Trophoblast cell (in vitro differentiated cells and primary cell): ENCODE measurements around the gene HMG20B.
A peak's percentile ranks its signal among the peaks of the same experiment; 100 is the strongest.

ENCODE experiments used
- DNase-seq, 2 donors: peaks; one replicate each; pipeline ENCODE4 v3.0.0-alpha.2; 2016
- H2AFZ ChIP-seq: 2 replicates; pipeline ENCODE4 v1.6.1; 2013; ENCODE audit warnings: low read length, moderate library complexity, mild to moderate bottlenecking; ENCODE audit not compliant: insufficient read depth, poor library complexity
- H2AK5ac ChIP-seq: 2 replicates; pipeline ENCODE4 v1.6.1; 2013; ENCODE audit warnings: mild to moderate bottlenecking, low read length
- H2BK120ac ChIP-seq: 2 replicates; pipeline ENCODE4 v1.6.1; 2013; ENCODE audit warnings: low read length, mild to moderate bottlenecking, moderate library complexity; ENCODE audit not compliant: insufficient read depth, poor library complexity
- H2BK12ac ChIP-seq: 2 replicates; pipeline ENCODE4 v1.6.1; 2013; ENCODE audit warnings: mild to moderate bottlenecking, low read length, moderate library complexity
- H2BK5ac ChIP-seq: 2 replicates; pipeline ENCODE4 v1.6.1; 2013; ENCODE audit warnings: low read length, low read depth, moderate library complexity, mild to moderate bottlenecking; ENCODE audit not compliant: poor library complexity
- H3K14ac ChIP-seq: 2 replicates; pipeline ENCODE4 v1.6.1; 2013; ENCODE audit warnings: mild to moderate bottlenecking, low read length
- H3K18ac ChIP-seq: 2 replicates; pipeline ENCODE4 v1.6.1; 2013; ENCODE audit warnings: mild to moderate bottlenecking, low read length
- H3K23ac ChIP-seq: 2 replicates; pipeline ENCODE4 v1.6.1; 2013; ENCODE audit warnings: low read length
- H3K27ac ChIP-seq: 2 replicates; pipeline ENCODE4 v1.5.1; 2013; ENCODE audit warnings: low read depth, mild to moderate bottlenecking, inconsistent platforms, low read length, moderate library complexity
- H3K27me3 ChIP-seq: 2 replicates; pipeline ENCODE4 v1.6.1; 2013; ENCODE audit warnings: inconsistent platforms, mild to moderate bottlenecking, low read length, moderate library complexity; ENCODE audit not compliant: insufficient read depth
- H3K36me3 ChIP-seq, 2 experiments: 1 replicate in 1 of 2; 2 replicates in 1 of 2; pipeline ENCODE4 v1.6.1; 2013; ENCODE audit warnings: low read length in 2 of 2, mild to moderate bottlenecking in 2 of 2, moderate library complexity in 1 of 2; ENCODE audit not compliant: insufficient read depth in 2 of 2, control insufficient read depth in 1 of 2
- H3K4ac ChIP-seq: 2 replicates; pipeline ENCODE4 v1.6.1; 2013; ENCODE audit warnings: low read depth, mild to moderate bottlenecking, low read length, moderate library complexity
- H3K4me1 ChIP-seq, 2 experiments: 1 replicate in 1 of 2; 2 replicates in 1 of 2; pipeline ENCODE4 v1.6.1; 2013; ENCODE audit warnings: low read length in 2 of 2, mild to moderate bottlenecking in 2 of 2, moderate library complexity in 1 of 2; ENCODE audit not compliant: insufficient read depth in 2 of 2, control insufficient read depth in 1 of 2
- H3K4me2 ChIP-seq: 2 replicates; pipeline ENCODE4 v1.6.1; 2013; ENCODE audit warnings: inconsistent platforms, mild to moderate bottlenecking, low read length, moderate library complexity
- H3K4me3 ChIP-seq: 2 replicates; pipeline ENCODE4 v1.5.1; 2013; ENCODE audit warnings: mild to moderate bottlenecking, low read depth, low read length, inconsistent platforms
- H3K79me1 ChIP-seq: one replicate; pipeline ENCODE4 v1.6.1; 2013; ENCODE audit warnings: low read length
- H3K79me2 ChIP-seq: 2 replicates; pipeline ENCODE4 v1.6.1; 2013; ENCODE audit warnings: low read length, mild to moderate bottlenecking; ENCODE audit not compliant: control insufficient read depth, insufficient read depth, poor library complexity
- H3K9ac ChIP-seq: 2 replicates; pipeline ENCODE4 v1.6.1; 2013; ENCODE audit warnings: mild to moderate bottlenecking, low read length
- H3K9me3 ChIP-seq: 2 replicates; pipeline ENCODE4 v1.6.1; 2013; ENCODE audit warnings: low read depth, mild to moderate bottlenecking, control low read depth, inconsistent platforms, low read length; ENCODE audit not compliant: insufficient read depth
- H4K12ac ChIP-seq: 2 replicates; pipeline ENCODE4 v1.6.1; 2013; ENCODE audit warnings: low read depth, mild to moderate bottlenecking, low read length, moderate library complexity
- H4K8ac ChIP-seq: 2 replicates; pipeline ENCODE4 v1.6.1; 2013; ENCODE audit warnings: low read depth, mild to moderate bottlenecking, low read length, moderate library complexity
- H4K91ac ChIP-seq: one replicate; pipeline ENCODE4 v1.6.1; 2013; ENCODE audit warnings: low read depth, mild to moderate bottlenecking, low read length, moderate library complexity
- WGBS: extraction: QIAGEN DNeasy Blood & Tissue Kit; methylation state at CpG from one replicate; pipeline ENCODE4 v1.1.7; 2013; ENCODE audit warnings: missing lambda C conversion rate; ENCODE audit not compliant: insufficient read length, insufficient coverage; ENCODE audit errors: extremely low coverage; 5-methylcytosine and 5-hydroxymethylcytosine counted together

HMG20B gene

GRCh38 chr19:3604987-3605343 is 32.2 kb downstream of the HMG20B start:
- no peak overlapping the region for H3K9ac ChIP-seq
- peak overlapping the region; percentile 42 for H3K4me3 ChIP-seq
- no peaks in the 10 kb centered on the region for H3K27me3 ChIP-seq
- no peaks in the 10 kb centered on the region for H3K36me3 ChIP-seq
- no peak overlapping the region for H4K12ac ChIP-seq
- H4K91ac ChIP-seq, result no peak overlapping the region
- peaks cover 7% of the 10 kb centered on the region for H3K9me3 ChIP-seq
- H2AK5ac ChIP-seq, result no peak overlapping the region
- H2AFZ ChIP-seq, result no peak overlapping the region
- no peak overlapping the region for H3K4ac ChIP-seq
- no peaks in the 10 kb centered on the region for H3K79me2 ChIP-seq
- no peak overlapping the region for H2BK12ac ChIP-seq
- H3K79me1 ChIP-seq, result peaks cover 2% of the 10 kb centered on the region
- H3K14ac ChIP-seq, result no peak overlapping the region
- no peak overlapping the region for H3K4me2 ChIP-seq
- H3K18ac ChIP-seq, result no peak overlapping the region
- H2BK120ac ChIP-seq, result no peak overlapping the region
- no peak overlapping the region for H3K27ac ChIP-seq
- peaks cover 13 to 14% of the 10 kb centered on the region in 2 experiments for H3K4me1 ChIP-seq
- H2BK5ac ChIP-seq, result no peak overlapping the region
- no peak for DNase-seq
- H4K8ac ChIP-seq, result no peak overlapping the region
- H3K23ac ChIP-seq, result no peak overlapping the region
- WGBS, result no CpG with 5 or more reads among the region's 11 CpGs

GRCh38 chr19:3605361-3605760 is 32.6 kb downstream of the HMG20B start:
- Histone ChIP-seq H2AFZ (no peak overlapping the region), H3K79me1 (peaks cover 2% of the 10 kb centered on the region), H2AK5ac (no peak overlapping the region), H3K4me3 (peak overlapping the region; percentile 42), H3K4ac (no peak overlapping the region), H3K27me3 (no peaks in the 10 kb centered on the region), H4K8ac (no peak overlapping the region), H3K36me3 (peaks cover 3 to 4% of the 10 kb centered on the region in 2 experiments), H4K91ac (no peak overlapping the region), H3K9ac (no peak overlapping the region), H3K14ac (no peak overlapping the region), H2BK5ac (no peak overlapping the region), H3K4me2 (no peak overlapping the region), H3K9me3 (peaks cover 8% of the 10 kb centered on the region), H4K12ac (no peak overlapping the region), H3K4me1 (peaks cover 13 to 14% of the 10 kb centered on the region in 2 experiments), H3K27ac (no peak overlapping the region), H3K18ac (no peak overlapping the region), H2BK120ac (no peak overlapping the region), H3K79me2 (no peaks in the 10 kb centered on the region), H3K23ac (no peak overlapping the region), H2BK12ac (no peak overlapping the region)
- DNase-seq, result no peak
- WGBS, result no CpG with 5 or more reads among the region's 3 CpGs

DNA sequence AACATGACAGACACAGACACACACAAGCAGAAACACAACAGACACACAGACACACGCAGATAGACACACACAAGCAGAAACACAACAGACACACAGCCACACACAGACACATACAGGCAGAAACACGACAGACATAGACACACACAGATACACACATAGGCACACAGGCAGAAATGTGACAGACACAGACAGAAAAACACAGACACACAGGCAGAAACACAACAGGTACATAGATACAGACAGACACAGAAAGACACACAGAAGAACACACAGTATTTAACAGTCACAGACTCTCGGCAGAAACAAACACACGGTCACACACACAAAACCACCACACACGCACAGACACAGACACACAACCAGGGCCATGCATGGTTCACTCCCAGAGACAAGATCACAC is 33.0 kb downstream of the HMG20B start:
- H3K79me2 ChIP-seq, result no peaks in the 10 kb centered on the region
- no peak overlapping the region for H2BK12ac ChIP-seq
- no CpG with 5 or more reads among the region's 5 CpGs for WGBS
- DNase-seq, result no peak
- no peak overlapping the region for H3K23ac ChIP-seq
- H3K4me3 ChIP-seq, result peak overlapping the region; percentile 47
- no peak overlapping the region for H2AK5ac ChIP-seq
- no peaks in the 10 kb centered on the region for H3K27me3 ChIP-seq
- no peak overlapping the region for H3K9ac ChIP-seq
- H3K36me3 ChIP-seq, result peaks cover 6 to 7% of the 10 kb centered on the region in 2 experiments
- H3K4me2 ChIP-seq, result no peak overlapping the region
- no peak overlapping the region for H4K91ac ChIP-seq
- no peak overlapping the region for H4K8ac ChIP-seq
- H3K4ac ChIP-seq, result no peak overlapping the region
- no peak overlapping the region for H2AFZ ChIP-seq
- peaks cover 8% of the 10 kb centered on the region for H3K9me3 ChIP-seq
- H3K14ac ChIP-seq, result no peak overlapping the region
- H2BK5ac ChIP-seq, result no peak overlapping the region
- H3K79me1 ChIP-seq, result peaks cover 2% of the 10 kb centered on the region
- peaks cover 13 to 14% of the 10 kb centered on the region in 2 experiments for H3K4me1 ChIP-seq
- H4K12ac ChIP-seq, result no peak overlapping the region
- H3K27ac ChIP-seq, result no peak overlapping the region
- no peak overlapping the region for H3K18ac ChIP-seq
- no peak overlapping the region for H2BK120ac ChIP-seq

DNA sequence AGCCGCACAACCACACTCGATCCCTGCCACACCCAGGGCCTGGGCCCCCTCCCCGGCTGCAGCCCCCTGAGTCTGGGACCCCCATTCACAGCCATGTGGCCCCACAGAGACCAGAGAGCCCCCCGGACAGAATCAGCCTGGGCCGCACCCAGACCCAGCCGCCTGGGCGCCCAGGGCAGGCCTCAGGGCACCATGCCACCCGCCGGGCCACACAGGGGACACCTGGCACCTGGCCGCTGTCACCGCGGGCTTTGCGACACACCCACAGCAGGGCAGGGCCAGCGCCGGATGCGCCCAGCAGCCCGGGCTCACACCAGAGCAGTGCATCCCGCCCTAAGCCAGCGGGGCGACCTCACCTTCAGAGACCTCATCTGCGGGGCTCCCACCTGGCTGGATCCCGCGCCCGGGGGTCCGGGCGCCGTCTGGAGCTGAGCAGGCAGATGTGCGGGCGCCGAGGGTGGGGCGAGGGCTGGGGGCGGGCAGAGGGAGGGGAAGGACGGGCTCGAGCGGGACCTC is 33.5 kb downstream of the HMG20B start:
- H3K18ac ChIP-seq, result no peak overlapping the region
- H4K8ac ChIP-seq, result no peak overlapping the region
- no peak overlapping the region for H4K12ac ChIP-seq
- no peak overlapping the region for H3K4me3 ChIP-seq
- H2AFZ ChIP-seq, result no peak overlapping the region
- H3K27ac ChIP-seq, result no peak overlapping the region
- peak in 1 of 2 donors; percentile 23 for DNase-seq
- no peak overlapping the region for H3K4ac ChIP-seq
- peaks cover 8% of the 10 kb centered on the region for H3K9me3 ChIP-seq
- H3K9ac ChIP-seq, result no peak overlapping the region
- no peaks in the 10 kb centered on the region for H3K79me2 ChIP-seq
- peaks cover 11% of the 10 kb centered on the region in 2 experiments for H3K36me3 ChIP-seq
- H3K4me2 ChIP-seq, result no peak overlapping the region
- H3K79me1 ChIP-seq, result peaks cover 2% of the 10 kb centered on the region
- H3K14ac ChIP-seq, result no peak overlapping the region
- peaks cover 13 to 14% of the 10 kb centered on the region in 2 experiments for H3K4me1 ChIP-seq
- no peak overlapping the region for H2AK5ac ChIP-seq
- no CpG with 5 or more reads among the region's 35 CpGs for WGBS
- no peak overlapping the region for H2BK5ac ChIP-seq
- H2BK120ac ChIP-seq, result no peak overlapping the region
- no peaks in the 10 kb centered on the region for H3K27me3 ChIP-seq
- no peak overlapping the region for H2BK12ac ChIP-seq
- no peak overlapping the region for H4K91ac ChIP-seq
- H3K23ac ChIP-seq, result no peak overlapping the region
